ENCODE results near the gene PM20D2.

PM20D2 gene

GRCh38 chr6:89186762-89187161, 40.9 kb downstream of the PM20D2 start:
- TF ChIP-seq CTCF (IDR thresholded peaks at IDR 0.05; ENCODE audit: low read depth, low read length, poor library complexity, severe bottlenecking) (no peak), EZH2phosphoT487 (IDR thresholded peaks at IDR 0.05; ENCODE audit: borderline replicate concordance, low read length) (no peak)
- Histone ChIP-seq H3K27me3 (ENCODE audit: control insufficient read depth, low read length) (peaks cover 17% of the 10 kb centered on the region; the same call in 1 of the 2 replicates), H3K79me2 (ENCODE audit: control insufficient read depth, low read length) (no peaks in the 10 kb centered on the region), H3K4me3 (ENCODE audit: low read length) (no peak overlapping the region), H3K9me2 (replicated peaks; ENCODE audit: control insufficient read depth, low read length) (no peaks in the 10 kb centered on the region), H3K27ac (ENCODE audit: low read depth, low read length) (no peak overlapping the region), H3K36me3 (ENCODE audit: control insufficient read depth, low read length) (no peaks in the 10 kb centered on the region), H3F3A (ENCODE audit: control insufficient read depth, insufficient read depth) (no peaks in the 10 kb centered on the region), H3K4me2 (ENCODE audit: low read length) (no peak overlapping the region), H4K20me1 (ENCODE audit: control insufficient read depth, insufficient read depth, low read depth, low read length) (no peaks in the 10 kb centered on the region), H3K9me3 (ENCODE audit: control insufficient read depth, insufficient read depth, low read length) (no peaks in the 10 kb centered on the region), H3K4me1 (ENCODE audit: control insufficient read depth, low read length) (no peaks in the 10 kb centered on the region)

- H3F3A ChIP-seq (ENCODE audit: control insufficient read depth, insufficient read depth) = no peaks in the 10 kb centered on the region
These were observed 41.6 kb downstream of the PM20D2 start for GRCh38 chr6:89187504-89187903.

GRCh38 chr6:89190741-89191140, 44.9 kb downstream of the PM20D2 start:
- H3K9me2 ChIP-seq (replicated peaks; ENCODE audit: control insufficient read depth, low read length) = no peaks in the 10 kb centered on the region
- H3K4me1 ChIP-seq (ENCODE audit: control insufficient read depth, low read length) = no peaks in the 10 kb centered on the region
- no peaks in the 10 kb centered on the region for H3K9me3 ChIP-seq (ENCODE audit: control insufficient read depth, insufficient read depth, low read length)
- H3K4me2 ChIP-seq (ENCODE audit: low read length) = no peak overlapping the region
- H3K27me3 ChIP-seq (ENCODE audit: control insufficient read depth, low read length) = peaks cover 10% of the 10 kb centered on the region; the same call in 1 of the 2 replicates
- H3K79me2 ChIP-seq (ENCODE audit: control insufficient read depth, low read length) = no peaks in the 10 kb centered on the region
- no peak overlapping the region for H3K4me3 ChIP-seq (ENCODE audit: low read length)
- no peak overlapping the region for H3K27ac ChIP-seq (ENCODE audit: low read depth, low read length)
- H3K36me3 ChIP-seq (ENCODE audit: control insufficient read depth, low read length) = no peaks in the 10 kb centered on the region
- no peaks in the 10 kb centered on the region for H4K20me1 ChIP-seq (ENCODE audit: control insufficient read depth, insufficient read depth, low read depth, low read length)
- TF ChIP-seq EZH2phosphoT487 (IDR thresholded peaks at IDR 0.05; ENCODE audit: borderline replicate concordance, low read length) (no peak), CTCF (IDR thresholded peaks at IDR 0.05; ENCODE audit: low read depth, low read length, poor library complexity, severe bottlenecking) (no peak)
- H3F3A ChIP-seq (ENCODE audit: control insufficient read depth, insufficient read depth) = no peaks in the 10 kb centered on the region

More at GRCh38 chr6:89187504-89187903, 41.6 kb downstream of the PM20D2 start:
- Histone ChIP-seq H3K4me2 (ENCODE audit: low read length) (no peak overlapping the region), H3K4me3 (ENCODE audit: low read length) (no peak overlapping the region), H3K4me1 (ENCODE audit: control insufficient read depth, low read length) (no peaks in the 10 kb centered on the region), H3K27me3 (ENCODE audit: control insufficient read depth, low read length) (peaks cover 17% of the 10 kb centered on the region; the same call in 1 of the 2 replicates), H3K27ac (ENCODE audit: low read depth, low read length) (no peak overlapping the region), H3K9me2 (replicated peaks; ENCODE audit: control insufficient read depth, low read length) (no peaks in the 10 kb centered on the region), H3K36me3 (ENCODE audit: control insufficient read depth, low read length) (no peaks in the 10 kb centered on the region), H4K20me1 (ENCODE audit: control insufficient read depth, insufficient read depth, low read depth, low read length) (no peaks in the 10 kb centered on the region), H3K9me3 (ENCODE audit: control insufficient read depth, insufficient read depth, low read length) (no peaks in the 10 kb centered on the region), H3K79me2 (ENCODE audit: control insufficient read depth, low read length) (no peaks in the 10 kb centered on the region)
- no peak for TF ChIP-seq CTCF (IDR thresholded peaks at IDR 0.05; ENCODE audit: low read depth, low read length, poor library complexity, severe bottlenecking)
- TF ChIP-seq EZH2phosphoT487 (IDR thresholded peaks at IDR 0.05; ENCODE audit: borderline replicate concordance, low read length) = no peak

Data from DOHH2 (cell line).